Liver (tissue), 9 donors: ENCODE measurements around the gene XDH. TPM values are rescaled to one million over a fixed set of nuclear protein-coding genes. Genes with fewer than 3 reads are reported as not detected.

Experiments
- DNase-seq: peaks from one replicate; pipeline ENCODE4 v3.0.0-alpha.2; 2017; ENCODE audit warnings: low spot score
- H3K27ac ChIP-seq, 2 donors: one replicate each; pipeline ENCODE4 v1.7.0; 2013; ENCODE audit warnings: inconsistent platforms in 2 of 2, low read length in 2 of 2, control low read depth in 1 of 2, low read depth in 1 of 2, mild to moderate bottlenecking in 1 of 2
- H3K27me3 ChIP-seq, 4 donors: one replicate each; pipeline versions ENCODE4 v1.6.1 to v1.7.0; 2013; ENCODE audit warnings: low read length in 3 of 4, inconsistent platforms in 1 of 4, mild to moderate bottlenecking in 1 of 4, moderate library complexity in 1 of 4; ENCODE audit not compliant: control insufficient read depth in 4 of 4, insufficient read depth in 4 of 4
- H3K36me3 ChIP-seq, 4 donors: one replicate each; pipeline versions ENCODE4 v1.6.1 to v1.7.0; 2013; ENCODE audit warnings: low read length in 3 of 4, mild to moderate bottlenecking in 3 of 4, low read depth in 1 of 4, moderate library complexity in 1 of 4; ENCODE audit not compliant: control insufficient read depth in 4 of 4, insufficient read depth in 3 of 4
- H3K4me1 ChIP-seq, 4 donors: one replicate each; pipeline versions ENCODE4 v1.6.1 to v1.7.0; 2013; ENCODE audit warnings: low read length in 3 of 4, mild to moderate bottlenecking in 3 of 4, moderate library complexity in 1 of 4; ENCODE audit not compliant: control insufficient read depth in 4 of 4, insufficient read depth in 4 of 4
- H3K4me3 ChIP-seq, 3 donors: one replicate each; pipeline versions ENCODE4 v1.6.1 to v1.7.0; 2013; ENCODE audit warnings: low read length in 3 of 3, control low read depth in 1 of 3, low read depth in 1 of 3, mild to moderate bottlenecking in 1 of 3
- H3K9ac ChIP-seq, 2 donors: one replicate each; pipeline ENCODE4 v1.7.0; 2013; ENCODE audit warnings: low read length in 2 of 2, mild to moderate bottlenecking in 2 of 2, moderate library complexity in 2 of 2, control low read depth in 1 of 2, low read depth in 1 of 2
- H3K9me3 ChIP-seq, 4 donors: one replicate each; pipeline versions ENCODE4 v1.6.1 to v1.7.0; 2013; ENCODE audit warnings: low read length in 3 of 4; ENCODE audit not compliant: control insufficient read depth in 4 of 4
- ATF3 ChIP-seq: IDR thresholded peaks from 2 replicates; pipeline ENCODE4 v1.6.1; 2016; ENCODE audit warnings: antibody characterized with exemption
- CTCF ChIP-seq: fragments of 150-350 bp; IDR thresholded peaks from 2 replicates; pipeline ENCODE4 v1.5.1; 2017; ENCODE audit warnings: improper control_type of control experiment, low read depth, low read length; ENCODE audit not compliant: missing input control
- EGR1 ChIP-seq, 2 donors: IDR thresholded peaks; 2 replicates each; pipeline ENCODE4 v1.6.1; 2016 to 2018; ENCODE audit warnings: antibody characterized with exemption in 2 of 2, low read depth in 2 of 2
- FOXA2 ChIP-seq: IDR thresholded peaks from 2 replicates; pipeline ENCODE4 v1.6.1; 2016; ENCODE audit warnings: antibody characterized with exemption
- GABPA ChIP-seq, 2 donors: IDR thresholded peaks in 1 of 2; conservative IDR thresholded peaks in 1 of 2; 2 replicates each; pipeline ENCODE4 v1.6.1; 2016; ENCODE audit warnings: antibody characterized with exemption in 2 of 2, mild to moderate bottlenecking in 1 of 2, moderate library complexity in 1 of 2
- HNF4A ChIP-seq, 2 donors: conservative IDR thresholded peaks; 2 replicates each; pipeline ENCODE4 v1.6.1; 2016; ENCODE audit warnings: antibody characterized with exemption in 2 of 2, mild to moderate bottlenecking in 2 of 2
- HNF4G ChIP-seq: IDR thresholded peaks from 2 replicates; pipeline ENCODE4 v1.6.1; 2016; ENCODE audit warnings: antibody characterized with exemption
- JUND ChIP-seq, 2 donors: IDR thresholded peaks; 2 replicates each; pipeline ENCODE4 v1.6.1; 2016; ENCODE audit warnings: antibody characterized with exemption in 2 of 2
- MAX ChIP-seq: IDR thresholded peaks from 2 replicates; pipeline ENCODE4 v1.6.1; 2016; ENCODE audit warnings: antibody characterized with exemption
- NR2F2 ChIP-seq: IDR thresholded peaks from 2 replicates; pipeline ENCODE4 v1.6.1; 2016; ENCODE audit warnings: antibody characterized with exemption
- RAD21 ChIP-seq, 2 donors: IDR thresholded peaks; 2 replicates each; pipeline ENCODE4 v1.6.1; 2016; ENCODE audit warnings: antibody characterized with exemption in 2 of 2, mild to moderate bottlenecking in 2 of 2
- REST ChIP-seq: IDR thresholded peaks from 2 replicates; pipeline ENCODE4 v1.6.1; 2016; ENCODE audit warnings: antibody characterized with exemption, mild to moderate bottlenecking
- RXRA ChIP-seq, 2 donors: IDR thresholded peaks; 2 replicates each; pipeline ENCODE4 v1.6.1; 2017 to 2018; ENCODE audit warnings: antibody characterized with exemption in 2 of 2, mild to moderate bottlenecking in 1 of 2
- SP1 ChIP-seq: IDR thresholded peaks from 2 replicates; pipeline ENCODE4 v1.6.1; 2018; ENCODE audit warnings: antibody characterized with exemption, mild to moderate bottlenecking
- TAF1 ChIP-seq: conservative IDR thresholded peaks from 2 replicates; pipeline ENCODE4 v1.6.1; 2016; ENCODE audit warnings: antibody characterized with exemption, mild to moderate bottlenecking
- YY1 ChIP-seq: IDR thresholded peaks from 2 replicates; pipeline ENCODE4 v1.6.1; 2016; ENCODE audit warnings: antibody characterized with exemption, mild to moderate bottlenecking
- ZBTB33 ChIP-seq: IDR thresholded peaks from 2 replicates; pipeline ENCODE4 v1.6.1; 2016; ENCODE audit warnings: antibody characterized with exemption
- WGBS: extraction: QIAGEN DNeasy Blood & Tissue Kit; methylation state at CpG from one replicate; pipeline ENCODE4 v1.1.7; 2013; 5-methylcytosine and 5-hydroxymethylcytosine counted together
- polyA plus RNA-seq, 2 donors: library from polyadenylated mRNA; stranded (reverse) in 1 of 2; unstranded in 1 of 2; fragments of 200-250 nt in 1 of 2; fragments of >200 nt in 1 of 2; fragmentation: Nextera tagmentation in 1 of 2; extraction: Ambion mirVana in 1 of 2; gene quantifications; one replicate each; pipeline versions ENCODE4 v1.2.1 to v1.2.3, GENCODE V29; 2013 to 2015
- total RNA-seq, 2 donors: library from RNA; depleted of rRNA; stranded (reverse); fragments of >200 nt; gene quantifications; one replicate each; pipeline ENCODE4 v1.2.3, GENCODE V29; 2014
- donor health status: healthy.
- donor health status: healthy.
- donor health status: healthy.
- donor health status: healthy.
- donor health status: healthy.

The XDH gene
- total and polyA plus RNA-seq, 4 donors = 6.8 to 76.6 (median 12.0) TPM

- Histone ChIP-seq H3K4me3 (no peak overlapping the region), H3K27ac (no peak overlapping the region), H3K4me1 (peaks cover 0 to 8% (median 1%) of the 10 kb centered on the region in 4 donors), H3K9me3 (no peaks in the 10 kb centered on the region), H3K27me3 (no peaks in the 10 kb centered on the region), H3K36me3 (peaks cover 0 to 24% (median 11%) of the 10 kb centered on the region in 4 donors), H3K9ac (no peak overlapping the region)
- 32% methylated on average over 8 of the region's 8 CpGs for WGBS
- no peak for TF ChIP-seq NR2F2
- no peak for TF ChIP-seq ATF3
- TF ChIP-seq JUND (IDR thresholded peaks at IDR 0.05) = no peak
- TF ChIP-seq SP1 = no peak
- no peak for TF ChIP-seq GABPA (IDR thresholded peaks at IDR 0.05 in 1 of 2, conservative IDR thresholded peaks at IDR 0.05 in 1 of 2)
- TF ChIP-seq HNF4G = no peak
- TF ChIP-seq HNF4A (conservative IDR thresholded peaks at IDR 0.05) = no peak
- peak; percentile 22 for TF ChIP-seq FOXA2
- TF ChIP-seq MAX = no peak
- no peak for TF ChIP-seq REST
- no peak for TF ChIP-seq ZBTB33
- no peak for TF ChIP-seq YY1
- no peak for TF ChIP-seq RXRA (IDR thresholded peaks at IDR 0.05)
- TF ChIP-seq CTCF = peak; percentile 97
- no peak for TF ChIP-seq EGR1 (IDR thresholded peaks at IDR 0.05; ENCODE audit: low read depth in 2 of 2)
- peak; percentile 99 to 100 for TF ChIP-seq RAD21 (IDR thresholded peaks at IDR 0.05)
- no peak for TF ChIP-seq TAF1
- peak; percentile 78 for DNase-seq
Observed at GRCh38 chr2:31333527-31334183, 80.9 kb downstream of the XDH start.
